HG02852 (cell line): ENCODE results near the gene GOLM1.

Source experiments
- ATAC-seq: cut with Tn5 transposase; IDR thresholded peaks from one replicate; pipeline ENCODE4 v1.9.1; 2021; ENCODE audit warnings: mild to moderate bottlenecking, moderate library complexity; ENCODE audit not compliant: unreplicated experiment

Gene GOLM1

GRCh38 chr9:85994191-85994590, 105.2 kb downstream of the GOLM1 start:
- ATAC-seq = no peak

GRCh38 chr9:85987236-85987635, 112.1 kb downstream of the GOLM1 start:
- no peak for ATAC-seq

- ATAC-seq = no peak
These were observed 114.9 kb downstream of the GOLM1 start for GRCh38 chr9:85984457-85984856.

DNA sequence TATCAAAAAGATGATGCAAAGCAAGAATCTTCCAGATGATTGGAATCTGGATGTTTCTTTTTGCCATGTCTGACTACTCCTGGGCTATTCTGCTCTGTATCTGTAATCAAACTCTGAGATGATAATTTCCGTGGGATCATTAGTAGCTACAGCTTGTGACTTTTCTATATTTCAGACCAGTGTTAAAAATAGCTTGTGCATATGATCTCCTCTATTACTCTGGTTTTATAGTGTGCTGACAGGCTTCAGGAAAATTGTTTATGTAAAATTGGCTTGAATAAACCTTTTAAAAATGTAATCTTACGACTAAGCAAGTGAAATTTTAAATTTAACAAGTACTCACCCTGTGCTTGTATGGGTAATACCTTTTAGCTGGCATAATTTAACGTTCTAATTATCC, 118.0 kb downstream of the GOLM1 start:
- ATAC-seq = no peak

DNA sequence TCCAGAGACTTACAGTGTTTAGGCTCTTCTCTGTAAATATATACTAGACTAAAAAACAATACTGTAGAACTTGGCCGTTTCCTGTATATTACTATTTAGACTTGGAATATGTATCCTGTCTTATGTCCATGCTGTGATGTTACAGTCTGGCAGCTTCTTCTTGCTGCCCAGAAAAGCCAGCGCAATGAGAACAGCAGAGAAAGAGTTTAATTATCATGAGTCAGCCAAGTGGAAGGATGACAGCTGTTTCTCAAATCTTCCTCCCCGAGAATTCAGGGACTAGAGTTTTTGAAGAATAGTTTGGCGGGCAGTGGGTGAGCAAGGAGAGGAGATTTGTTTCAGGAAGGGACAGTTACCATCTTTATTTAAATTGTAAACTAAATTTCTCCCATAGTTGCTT, 120.9 kb downstream of the GOLM1 start:
- no peak for ATAC-seq
